WI38 (cell line): ENCODE data around the gene FAM3B.

ENCODE experiments used
- H3K4me3 ChIP-seq: 2 replicates; pipeline ENCODE4 v1.5.1; 2011; ENCODE audit warnings: low read depth, mild to moderate bottlenecking, control low read depth, low read length
- CTCF ChIP-seq: IDR thresholded peaks from 2 replicates; pipeline ENCODE4 v1.5.1; 2012; ENCODE audit warnings: low read depth, mild to moderate bottlenecking, control low read depth, low read length

The FAM3B gene

GRCh38 chr21:41319273-41319672, 2.7 kb downstream of the FAM3B start:
- no peak for TF ChIP-seq CTCF
- H3K4me3 ChIP-seq, result no peak overlapping the region

GRCh38 chr21:41321211-41321907, 4.8 kb downstream of the FAM3B start:
- no peak overlapping the region for H3K4me3 ChIP-seq

GRCh38 chr21:41321908-41322495, 5.4 kb downstream of the FAM3B start:
- no peak overlapping the region for H3K4me3 ChIP-seq
- TF ChIP-seq CTCF, result no peak

More at GRCh38 chr21:41321211-41321907, 4.8 kb downstream of the FAM3B start:
- no peak for TF ChIP-seq CTCF

GRCh38 chr21:41322496-41323382, 6.1 kb downstream of the FAM3B start:
- TF ChIP-seq CTCF, result no peak
- no peak overlapping the region for H3K4me3 ChIP-seq

- H3K4me3 ChIP-seq, result no peak overlapping the region
- TF ChIP-seq CTCF, result no peak
Measured at GRCh38 chr21:41325138-41325912, 8.7 kb downstream of the FAM3B start.

- no peak overlapping the region for H3K4me3 ChIP-seq
- TF ChIP-seq CTCF, result no peak
Measured at GRCh38 chr21:41326414-41327080, 9.9 kb downstream of the FAM3B start.
